ENCODE data around the gene FEM1A. TPM values are rescaled to one million over a fixed set of nuclear protein-coding genes. Genes with fewer than 3 reads are reported as not detected.

FEM1A gene
- total RNA-seq, 4 donors from 2014 or later: 14.1 to 23.9 (median 15.3) TPM

GRCh38 chr19:4823577-4823976 lies 32.0 kb downstream of the FEM1A start:
- no peaks in the 10 kb centered on the region for H3K4me1 ChIP-seq
- no peak overlapping the region for H3K4me3 ChIP-seq
- ATAC-seq: no peak
- H3K27me3 ChIP-seq: no peaks in the 10 kb centered on the region
- H3K36me3 ChIP-seq: peaks cover 0 to 30% of the 10 kb centered on the region in 2 donors
- whole genome bisulfite sequencing, 2 donors (ENCODE audit: low coverage in 1 of 2): 67 to 75% methylated on average over 4 to 6 of the region's 6 CpGs
- no peak for TF ChIP-seq CTCF (IDR thresholded peaks at IDR 0.05)
- no peak for TF ChIP-seq EP300 (IDR thresholded peaks at IDR 0.05)
- no peak for TF ChIP-seq POLR2A (IDR thresholded peaks at IDR 0.05)
- TF ChIP-seq POLR2AphosphoS5 (IDR thresholded peaks at IDR 0.05): no peak
- no peak overlapping the region for H3K27ac ChIP-seq
- no peaks in the 10 kb centered on the region for H3K9me3 ChIP-seq

- no peaks in the 10 kb centered on the region for H3K9me3 ChIP-seq
- no peak for TF ChIP-seq CTCF (IDR thresholded peaks at IDR 0.05)
- no peak for TF ChIP-seq POLR2A (IDR thresholded peaks at IDR 0.05)
- TF ChIP-seq POLR2AphosphoS5 (IDR thresholded peaks at IDR 0.05): no peak
- no peak for TF ChIP-seq EP300 (IDR thresholded peaks at IDR 0.05)
- peaks cover 0 to 5% of the 10 kb centered on the region in 2 donors for H3K36me3 ChIP-seq
- H3K4me3 ChIP-seq: no peak overlapping the region
- no peak for ATAC-seq
- peaks cover 0 to 27% (median 9%) of the 10 kb centered on the region in 3 donors for H3K4me1 ChIP-seq
- H3K27ac ChIP-seq: peak overlapping the region in 3 of 4 donors; percentile 29 to 90 (median 38)
- 28 to 40% methylated on average over 1 to 4 of the region's 16 CpGs for WGBS, 2 donors (ENCODE audit: low coverage in 1 of 2)
- no peaks in the 10 kb centered on the region for H3K27me3 ChIP-seq
Measured at GRCh38 chr19:4829001-4829712, 37.6 kb downstream of the FEM1A start.

- Histone ChIP-seq H3K27ac (peak overlapping the region in 3 of 4 donors; percentile 90 to 95 (median 93)), H3K4me1 (peaks cover 0 to 27% (median 9%) of the 10 kb centered on the region in 3 donors), H3K36me3 (peaks cover 0 to 3% of the 10 kb centered on the region in 2 donors), H3K9me3 (no peaks in the 10 kb centered on the region), H3K4me3 (peak overlapping the region in 1 of 2 donors; percentile 93), H3K27me3 (no peaks in the 10 kb centered on the region)
- no peak for TF ChIP-seq CTCF (IDR thresholded peaks at IDR 0.05)
- TF ChIP-seq EP300 (IDR thresholded peaks at IDR 0.05): no peak
- no peak for TF ChIP-seq POLR2AphosphoS5 (IDR thresholded peaks at IDR 0.05)
- no peak for TF ChIP-seq POLR2A (IDR thresholded peaks at IDR 0.05)
- ATAC-seq: no peak
- 74 to 100% methylated on average over 2 to 3 of the region's 6 CpGs for whole genome bisulfite sequencing, 2 donors (ENCODE audit: low coverage in 1 of 2)
Measured at GRCh38 chr19:4830332-4830731, 38.8 kb downstream of the FEM1A start.

GRCh38 chr19:4830768-4831265 lies 39.3 kb downstream of the FEM1A start:
- H3K4me3 ChIP-seq: peak overlapping the region; percentile 66 to 93
- peaks cover 0 to 27% (median 9%) of the 10 kb centered on the region in 3 donors for H3K4me1 ChIP-seq
- H3K27ac ChIP-seq: peak overlapping the region; percentile 73 to 95 (median 92)
- 35 to 48% methylated on average over 3 to 6 of the region's 6 CpGs for WGBS, 2 donors (ENCODE audit: low coverage in 1 of 2)
- TF ChIP-seq EP300 (IDR thresholded peaks at IDR 0.05): no peak
- no peak for TF ChIP-seq POLR2A (IDR thresholded peaks at IDR 0.05)
- no peak for TF ChIP-seq POLR2AphosphoS5 (IDR thresholded peaks at IDR 0.05)
- TF ChIP-seq CTCF (IDR thresholded peaks at IDR 0.05): no peak
- no peaks in the 10 kb centered on the region for H3K9me3 ChIP-seq
- H3K36me3 ChIP-seq: no peaks in the 10 kb centered on the region
- no peaks in the 10 kb centered on the region for H3K27me3 ChIP-seq
- no peak for ATAC-seq

All from gastroesophageal sphincter (tissue), 4 donors.